Adrenal gland (tissue), 12 donors: ENCODE data around the gene MAP4. TPM values are rescaled to one million over a fixed set of nuclear protein-coding genes. Genes with fewer than 3 reads are reported as not detected.

ENCODE experiments used
- DNase-seq, 7 donors: peaks; one replicate each; pipeline ENCODE4 v3.0.0-alpha.2; 2019 to 2020
- H3K27ac ChIP-seq, 5 donors: fragments of 200-600 bp; sonication (generic) in 4 of 5; 1 replicate in 3 of 5; 2 replicates in 2 of 5; pipeline versions ENCODE4 v1.5.1 to v1.8.0; 2016 to 2020; ENCODE audit warnings: mild to moderate bottlenecking in 1 of 5
- H3K27me3 ChIP-seq: fragments of 200-600 bp; 2 replicates; pipeline ENCODE4 v1.8.0; 2021
- H3K36me3 ChIP-seq, 2 donors: fragments of 200-600 bp; replicated peaks in 1 of 2; 1 replicate in 1 of 2; 2 replicates in 1 of 2; pipeline versions ENCODE4 v1.5.1 to v1.8.0; 2018 to 2022
- H3K4me1 ChIP-seq, 2 donors: fragments of 200-600 bp; replicated peaks in 1 of 2; 1 replicate in 1 of 2; 2 replicates in 1 of 2; pipeline versions ENCODE4 v1.5.1 to v1.8.0; 2018 to 2021
- H3K4me3 ChIP-seq, 4 donors: fragments of 200-600 bp; sonication (generic) in 3 of 4; one replicate each; pipeline ENCODE4 v1.5.1; 2016 to 2018
- H3K9me3 ChIP-seq, 3 donors: fragments of 200-600 bp; sonication (generic) in 1 of 3; replicated peaks in 1 of 3; 1 replicate in 2 of 3; 2 replicates in 1 of 3; pipeline versions ENCODE4 v1.5.1 to v1.8.0; 2016 to 2021
- POLR2A ChIP-seq, 2 donors: fragments of 450-650 bp; IDR thresholded peaks; one replicate each; pipeline ENCODE4 v1.6.1; 2017; ENCODE audit warnings: antibody characterized with exemption in 2 of 2, mild to moderate bottlenecking in 2 of 2, moderate library complexity in 1 of 2
- WGBS, 4 donors: extraction: QIAGEN DNeasy Blood & Tissue Kit in 2 of 4; methylation state at CpG; one replicate each; pipeline versions ENCODE4 v1.1.5 to v1.1.7; 2013 to 2017; 5-methylcytosine and 5-hydroxymethylcytosine counted together
- intact Hi-C, 2 donors: fragments of 100-400 bp; cut with DNase I; formaldehyde crosslinking; loops; one replicate each; pipeline versions ENCODE4 v1.14.1 to v1.15.0; 2022 to 2023
- polyA plus RNA-seq, 3 donors: library from polyadenylated mRNA; stranded (reverse); fragments of 200-250 nt in 2 of 3; fragments of 350-450 nt in 1 of 3; fragmentation: Illumina TruSeq in 1 of 3; extraction: RNeasy Lipid Tissue Mini Kit (QIAGEN cat#74804) in 1 of 3; gene quantifications; one replicate each; pipeline ENCODE4 v1.2.3, GENCODE V29; 2013 to 2014
- total RNA-seq, 9 donors: library from RNA; depleted of rRNA in 4 of 9; stranded (reverse); fragments of >200 nt in 4 of 9; fragments of 120-200 nt in 1 of 9; fragmentation: NEBNext Ultra II Directional in 1 of 9; extraction: Animal tissue kit (Norgen Biotek cat#: 25700) in 1 of 9; gene quantifications; one replicate each; pipeline versions ENCODE4 v1.1.0 to v1.2.4, GENCODE V29; 2013 to 2023
- TF ChIP-seq, protein P1 (sequence below), 6 experiments: fragments of 450-650 bp in 4 of 6; fragments of 200-600 bp in 2 of 6; sonication (generic) in 1 of 6; IDR thresholded peaks; 1 replicate in 5 of 6; 2 replicates in 1 of 6; pipeline versions ENCODE4 v1.5.1 to v1.8.0; 2016 to 2021; ENCODE audit warnings: antibody characterized with exemption in 6 of 6, mild to moderate bottlenecking in 2 of 6, moderate library complexity in 1 of 6
- donor health status: healthy with polysubstance abuse.
- donor health status: Bipolar disorder and iron deficiency.
- donor health status: DM: yes; HTN: yes; CAD: no.
- donor health status: DM: no; HTN: no; CAD: no.
- donor health status: DM: no; HTN: no; CAD: no.
- donor health status: DM: yes; HTN: yes; CAD: no.

MAP4 gene
- total and polyA plus RNA-seq, 12 donors: 34.3 to 152 (median 75.7) TPM

- intact Hi-C loops: loop anchor here (5.0 to 10.0 kb wide), 4 partner anchors 149 to 161 kb away; no protein-coding TSS in a partner anchor
- Histone ChIP-seq H3K27me3 (no peaks in the 10 kb centered on the region), H3K4me1 (peaks cover 0 to 9% of the 10 kb centered on the region in 2 donors), H3K9me3 (no peaks in the 10 kb centered on the region), H3K4me3 (no peak overlapping the region), H3K36me3 (peaks cover 0 to 4% of the 10 kb centered on the region in 2 donors), H3K27ac (no peak overlapping the region)
- TF ChIP-seq, protein P1, sequence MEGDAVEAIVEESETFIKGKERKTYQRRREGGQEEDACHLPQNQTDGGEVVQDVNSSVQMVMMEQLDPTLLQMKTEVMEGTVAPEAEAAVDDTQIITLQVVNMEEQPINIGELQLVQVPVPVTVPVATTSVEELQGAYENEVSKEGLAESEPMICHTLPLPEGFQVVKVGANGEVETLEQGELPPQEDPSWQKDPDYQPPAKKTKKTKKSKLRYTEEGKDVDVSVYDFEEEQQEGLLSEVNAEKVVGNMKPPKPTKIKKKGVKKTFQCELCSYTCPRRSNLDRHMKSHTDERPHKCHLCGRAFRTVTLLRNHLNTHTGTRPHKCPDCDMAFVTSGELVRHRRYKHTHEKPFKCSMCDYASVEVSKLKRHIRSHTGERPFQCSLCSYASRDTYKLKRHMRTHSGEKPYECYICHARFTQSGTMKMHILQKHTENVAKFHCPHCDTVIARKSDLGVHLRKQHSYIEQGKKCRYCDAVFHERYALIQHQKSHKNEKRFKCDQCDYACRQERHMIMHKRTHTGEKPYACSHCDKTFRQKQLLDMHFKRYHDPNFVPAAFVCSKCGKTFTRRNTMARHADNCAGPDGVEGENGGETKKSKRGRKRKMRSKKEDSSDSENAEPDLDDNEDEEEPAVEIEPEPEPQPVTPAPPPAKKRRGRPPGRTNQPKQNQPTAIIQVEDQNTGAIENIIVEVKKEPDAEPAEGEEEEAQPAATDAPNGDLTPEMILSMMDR (IDR thresholded peaks at IDR 0.05): no peak
- TF ChIP-seq POLR2A (IDR thresholded peaks at IDR 0.05): no peak
- 85 to 93% (median 88%) methylated on average over 3 of the region's 3 CpGs for whole genome bisulfite sequencing, 4 donors
- no peak for DNase-seq
Measured at GRCh38 chr3:47994180-47994579, 22.0 kb downstream of the MAP4 start.

DNA sequence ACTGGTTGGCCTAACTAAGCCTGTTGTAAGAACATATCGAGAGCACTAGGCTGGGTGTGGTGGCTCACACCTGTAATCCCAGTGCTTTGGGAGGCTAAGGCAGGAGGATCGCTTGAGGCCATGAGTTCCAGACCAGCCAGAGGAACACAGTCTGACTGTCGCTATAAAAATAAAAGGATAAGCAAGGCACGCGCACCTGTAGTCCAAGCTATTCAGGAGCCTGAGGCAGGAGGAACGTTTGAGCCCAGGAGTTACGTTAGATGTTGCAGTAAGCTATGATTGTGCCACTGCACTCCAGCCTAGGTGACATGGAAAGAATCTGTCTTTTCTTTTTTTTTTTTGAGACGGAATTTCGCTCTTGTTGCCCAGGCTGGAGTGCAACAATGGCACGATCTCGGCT lies 24.9 kb downstream of the MAP4 start:
- TF ChIP-seq, protein P1 (IDR thresholded peaks at IDR 0.05): no peak
- TF ChIP-seq POLR2A (IDR thresholded peaks at IDR 0.05): no peak
- 91 to 94% (median 93%) methylated on average over 11 of the region's 11 CpGs for WGBS, 4 donors
- Histone ChIP-seq H3K36me3 (peaks cover 0 to 4% of the 10 kb centered on the region in 2 donors), H3K27me3 (no peaks in the 10 kb centered on the region), H3K9me3 (no peaks in the 10 kb centered on the region), H3K27ac (no peak overlapping the region), H3K4me3 (no peak overlapping the region), H3K4me1 (peaks cover 0 to 5% of the 10 kb centered on the region in 2 donors)
- no peak for DNase-seq
- intact Hi-C loops: loop anchor here (5.0 to 10.0 kb wide), 4 partner anchors 147 to 163 kb away; no protein-coding TSS in a partner anchor

DNA sequence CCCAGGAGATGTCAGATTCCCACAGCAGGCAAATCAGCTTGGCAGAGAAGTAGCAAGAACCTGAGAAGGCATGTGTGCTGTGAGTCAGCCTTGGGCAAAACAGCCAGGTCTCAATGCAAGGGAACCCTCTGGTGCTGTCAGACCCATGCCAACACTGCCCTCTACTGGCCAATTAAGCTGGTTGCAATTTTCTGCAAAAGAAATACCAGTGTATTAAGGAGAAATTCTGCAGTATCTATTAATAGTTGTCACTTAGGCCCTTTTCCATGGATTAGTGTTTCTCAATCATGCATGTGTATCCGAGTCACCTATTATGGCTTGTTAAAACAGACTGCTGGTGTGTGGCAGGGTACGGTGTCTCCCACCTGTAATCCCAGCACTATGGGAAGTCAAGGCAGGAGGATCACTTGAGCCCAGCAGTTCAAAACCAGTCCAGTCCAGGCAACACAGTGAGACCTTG lies 26.2 kb downstream of the MAP4 start:
- 40 to 48% (median 41%) methylated on average over 2 of the region's 2 CpGs for WGBS, 4 donors
- TF ChIP-seq POLR2A (IDR thresholded peaks at IDR 0.05): no peak
- TF ChIP-seq, protein P1 (IDR thresholded peaks at IDR 0.05): peak; percentile 91 to 96 (median 94)
- peaks cover 0 to 5% of the 10 kb centered on the region in 2 donors for H3K4me1 ChIP-seq
- intact Hi-C loops: loop anchor here (5.0 to 10.0 kb wide), 4 partner anchors 145 to 165 kb away; no protein-coding TSS in a partner anchor
- H3K27me3 ChIP-seq: no peaks in the 10 kb centered on the region
- DNase-seq: peak; percentile 80 to 95 (median 91)
- H3K9me3 ChIP-seq: no peaks in the 10 kb centered on the region
- no peak overlapping the region for H3K4me3 ChIP-seq
- peaks cover 0 to 4% of the 10 kb centered on the region in 2 donors for H3K36me3 ChIP-seq
- no peak overlapping the region for H3K27ac ChIP-seq

DNA sequence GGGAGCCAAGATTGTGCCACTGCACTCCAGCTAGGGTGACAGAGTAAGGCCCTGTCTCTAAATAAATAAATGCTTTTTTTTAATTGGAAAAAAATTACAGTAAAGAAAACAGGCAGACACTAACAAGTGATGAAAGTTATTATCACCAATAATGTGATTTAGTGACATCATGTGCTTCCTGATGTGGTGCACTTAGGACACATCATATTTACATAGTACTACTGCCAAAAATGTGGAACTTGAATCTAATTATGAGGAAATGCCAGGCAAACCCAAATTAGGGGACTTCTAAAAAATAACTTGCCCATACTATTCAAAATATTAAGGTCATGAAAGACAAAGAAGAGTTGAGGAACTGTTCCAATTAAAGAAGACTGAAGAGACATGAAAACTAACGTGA lies 30.8 kb downstream of the MAP4 start:
- no peak overlapping the region for H3K27ac ChIP-seq
- no peak for DNase-seq
- no peak overlapping the region for H3K4me3 ChIP-seq
- no peaks in the 10 kb centered on the region for H3K36me3 ChIP-seq
- WGBS, 4 donors: 43 to 56% (median 48%) methylated on average over 1 of the region's 1 CpG
- no peak for TF ChIP-seq POLR2A (IDR thresholded peaks at IDR 0.05)
- TF ChIP-seq, protein P1 (IDR thresholded peaks at IDR 0.05): no peak
- intact Hi-C loops: no loop called here
- no peaks in the 10 kb centered on the region for H3K9me3 ChIP-seq
- peaks cover 0 to 10% of the 10 kb centered on the region in 2 donors for H3K4me1 ChIP-seq
- H3K27me3 ChIP-seq: no peaks in the 10 kb centered on the region
